ENCODE measurements around the gene TINAGL1.

- TF ChIP-seq CTCF (IDR thresholded peaks at IDR 0.05 in 2 of 3, conservative IDR thresholded peaks at IDR 0.05 in 1 of 3; ENCODE audit: control insufficient read depth in 2 of 3, extremely low read depth in 1 of 3, insufficient read depth in 1 of 3, low read depth in 3 of 3, low read length in 3 of 3) (no peak), MAX (IDR thresholded peaks at IDR 0.05; ENCODE audit: low read depth, low read length) (no peak), ZBTB40 (IDR thresholded peaks at IDR 0.05; ENCODE audit: borderline replicate concordance) (no peak)
Measured at GRCh38 chr1:31584869-31585735, 8.8 kb downstream of the TINAGL1 start.

All from GM12878 (cell line).